Right atrium auricular region (tissue), 2 donors: ENCODE data around the gene TRIM29. TPM values are rescaled to one million over a fixed set of nuclear protein-coding genes. Genes with fewer than 3 reads are reported as not detected.

Experiments used
- DNase-seq: peaks from one replicate; pipeline ENCODE4 v3.0.0-alpha.2; 2019; ENCODE audit warnings: low spot score
- H3K27ac ChIP-seq, 2 donors: fragments of 200-600 bp; sonication (generic); 1 replicate in 1 of 2; 2 replicates in 1 of 2; pipeline ENCODE4 v1.5.1; 2016 to 2019
- H3K27me3 ChIP-seq, 2 donors: fragments of 200-600 bp; sonication (generic); one replicate each; pipeline versions ENCODE4 v1.5.1 to v1.6.0; 2017 to 2019
- H3K36me3 ChIP-seq: fragments of 200-600 bp; sonication (generic); one replicate; pipeline ENCODE4 v1.5.1; 2016
- H3K4me1 ChIP-seq, 2 donors: fragments of 200-600 bp; sonication (generic); one replicate each; pipeline versions ENCODE4 v1.5.1 to v1.6.0; 2017 to 2019
- H3K4me3 ChIP-seq, 2 donors: fragments of 200-600 bp; sonication (generic); 1 replicate in 1 of 2; 2 replicates in 1 of 2; pipeline ENCODE4 v1.5.1; 2017 to 2019; ENCODE audit warnings: mild to moderate bottlenecking in 1 of 2, moderate library complexity in 1 of 2
- H3K9me3 ChIP-seq, 2 donors: fragments of 200-600 bp; sonication (generic); one replicate each; pipeline ENCODE4 v1.5.1; 2019
- total RNA-seq, 2 donors: library from RNA; depleted of rRNA; stranded (reverse); fragments of >200 nt; gene quantifications; one replicate each; pipeline ENCODE4 v1.1.0, GENCODE V29; 2016
- TF ChIP-seq, protein P1 (sequence below), 2 donors: fragments of 200-600 bp; sonication (generic); IDR thresholded peaks; one replicate each; pipeline ENCODE4 v1.5.1; 2019; ENCODE audit warnings: antibody characterized with exemption in 2 of 2

Gene TRIM29
- total RNA-seq, 2 donors from 2014 or later = 0.85 to 2.7 TPM

GRCh38 chr11:120091121-120091520, 46.8 kb downstream of the TRIM29 start:
- TF ChIP-seq, protein P1, sequence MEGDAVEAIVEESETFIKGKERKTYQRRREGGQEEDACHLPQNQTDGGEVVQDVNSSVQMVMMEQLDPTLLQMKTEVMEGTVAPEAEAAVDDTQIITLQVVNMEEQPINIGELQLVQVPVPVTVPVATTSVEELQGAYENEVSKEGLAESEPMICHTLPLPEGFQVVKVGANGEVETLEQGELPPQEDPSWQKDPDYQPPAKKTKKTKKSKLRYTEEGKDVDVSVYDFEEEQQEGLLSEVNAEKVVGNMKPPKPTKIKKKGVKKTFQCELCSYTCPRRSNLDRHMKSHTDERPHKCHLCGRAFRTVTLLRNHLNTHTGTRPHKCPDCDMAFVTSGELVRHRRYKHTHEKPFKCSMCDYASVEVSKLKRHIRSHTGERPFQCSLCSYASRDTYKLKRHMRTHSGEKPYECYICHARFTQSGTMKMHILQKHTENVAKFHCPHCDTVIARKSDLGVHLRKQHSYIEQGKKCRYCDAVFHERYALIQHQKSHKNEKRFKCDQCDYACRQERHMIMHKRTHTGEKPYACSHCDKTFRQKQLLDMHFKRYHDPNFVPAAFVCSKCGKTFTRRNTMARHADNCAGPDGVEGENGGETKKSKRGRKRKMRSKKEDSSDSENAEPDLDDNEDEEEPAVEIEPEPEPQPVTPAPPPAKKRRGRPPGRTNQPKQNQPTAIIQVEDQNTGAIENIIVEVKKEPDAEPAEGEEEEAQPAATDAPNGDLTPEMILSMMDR (IDR thresholded peaks at IDR 0.05) = no peak
- Histone ChIP-seq H3K27me3 (no peaks in the 10 kb centered on the region), H3K4me3 (no peak overlapping the region), H3K9me3 (no peaks in the 10 kb centered on the region), H3K4me1 (no peaks in the 10 kb centered on the region), H3K27ac (no peak overlapping the region), H3K36me3 (no peaks in the 10 kb centered on the region)
- DNase-seq = no peak

- TF ChIP-seq, protein P1 (IDR thresholded peaks at IDR 0.05) = no peak
- no peak for DNase-seq
- no peaks in the 10 kb centered on the region for H3K4me1 ChIP-seq
- H3K27ac ChIP-seq = no peak overlapping the region
- H3K27me3 ChIP-seq = no peaks in the 10 kb centered on the region
- H3K36me3 ChIP-seq = no peaks in the 10 kb centered on the region
- H3K4me3 ChIP-seq = no peak overlapping the region
- no peaks in the 10 kb centered on the region for H3K9me3 ChIP-seq
Measured at GRCh38 chr11:120090411-120090810, 47.5 kb downstream of the TRIM29 start.

DNA sequence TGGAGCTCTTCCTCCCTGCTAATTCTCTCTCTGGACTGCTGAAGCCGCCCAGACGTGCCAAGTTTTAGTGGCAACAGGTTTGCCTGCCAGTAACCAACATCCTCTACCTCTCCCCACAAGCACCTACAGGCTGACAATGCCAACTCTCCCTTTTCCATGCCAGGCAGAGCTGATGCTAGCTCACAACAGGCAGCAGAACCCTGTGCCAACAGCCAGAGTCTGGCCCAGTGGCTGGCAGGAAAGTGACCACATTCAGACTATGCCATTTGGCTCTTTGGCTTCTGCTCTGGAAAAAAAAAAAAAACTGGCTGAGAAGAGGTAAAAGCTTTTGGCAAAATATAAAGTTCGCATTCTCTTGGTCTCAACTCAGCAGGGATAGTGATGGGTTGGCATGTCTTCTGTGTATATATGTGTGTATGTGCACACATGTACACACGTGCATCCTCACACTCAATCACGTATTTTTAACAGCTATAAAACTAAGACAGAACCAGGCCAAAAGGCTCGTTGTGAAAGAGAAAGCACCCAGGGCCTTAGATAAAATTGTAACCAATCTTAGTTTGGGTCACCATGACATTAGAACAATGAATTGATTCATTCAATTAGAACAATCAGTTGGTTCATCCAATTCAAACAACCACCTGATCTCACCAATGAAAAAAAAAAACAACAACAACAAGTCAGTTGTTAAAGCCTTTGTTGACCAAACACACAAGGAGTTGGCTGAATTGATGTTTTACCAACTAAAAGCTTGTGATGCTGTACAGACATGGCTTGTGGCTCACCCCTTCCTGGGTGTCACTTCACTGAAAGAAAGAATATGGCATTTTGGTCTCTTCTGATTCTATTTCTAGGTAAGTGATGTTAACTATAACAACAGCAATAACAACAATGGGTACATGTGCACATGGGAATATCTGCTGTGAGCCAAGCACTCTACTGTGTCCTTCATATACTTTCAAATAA, 48.6 kb downstream of the TRIM29 start:
- Histone ChIP-seq H3K36me3 (no peaks in the 10 kb centered on the region), H3K9me3 (no peaks in the 10 kb centered on the region), H3K4me3 (no peak overlapping the region), H3K27me3 (no peaks in the 10 kb centered on the region), H3K27ac (no peak overlapping the region), H3K4me1 (no peaks in the 10 kb centered on the region)
- DNase-seq = no peak
- TF ChIP-seq, protein P1 (IDR thresholded peaks at IDR 0.05) = no peak

DNA sequence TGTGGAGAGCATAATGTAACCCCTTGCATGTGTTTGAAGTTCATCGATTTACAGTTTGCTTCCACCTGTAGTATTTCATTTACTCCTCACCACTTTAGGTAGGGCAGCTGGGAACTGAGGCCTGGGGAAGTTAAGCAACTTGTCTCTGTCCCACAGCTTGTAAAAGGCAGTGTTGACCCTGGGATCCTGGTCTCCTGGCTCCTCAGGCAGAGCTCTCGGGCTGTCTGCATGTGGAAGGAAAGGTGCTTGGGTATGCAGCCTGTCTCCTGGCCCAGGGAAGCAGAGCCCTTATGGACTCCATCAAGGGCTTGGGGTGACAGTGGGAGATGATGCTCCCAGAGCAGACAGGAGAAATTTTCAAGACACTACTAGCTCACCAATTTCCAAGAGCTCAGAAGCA, 49.9 kb downstream of the TRIM29 start:
- Histone ChIP-seq H3K4me3 (no peak overlapping the region), H3K27ac (no peak overlapping the region), H3K36me3 (no peaks in the 10 kb centered on the region), H3K9me3 (no peaks in the 10 kb centered on the region), H3K27me3 (no peaks in the 10 kb centered on the region), H3K4me1 (no peaks in the 10 kb centered on the region)
- DNase-seq = no peak
- TF ChIP-seq, protein P1 (IDR thresholded peaks at IDR 0.05) = no peak

DNA sequence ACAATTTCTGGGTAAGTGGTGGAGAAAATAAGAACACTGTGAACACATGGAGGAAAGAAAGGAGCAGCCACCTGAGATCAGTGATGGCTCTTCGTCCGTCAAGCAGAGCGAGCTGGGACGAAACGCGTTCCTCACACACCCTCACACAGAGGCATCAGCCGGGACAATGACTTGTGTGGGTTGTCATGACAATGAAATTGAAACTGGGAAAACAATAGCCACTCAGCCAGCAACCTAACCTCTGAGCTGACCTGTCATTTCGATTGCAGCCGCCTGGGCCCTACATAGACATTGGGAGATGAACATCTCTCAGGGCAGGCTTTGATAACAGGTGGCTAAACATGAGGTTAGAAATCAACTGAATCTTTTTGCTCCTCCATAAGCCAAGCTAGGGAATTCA, 51.3 kb downstream of the TRIM29 start:
- H3K27me3 ChIP-seq = no peaks in the 10 kb centered on the region
- H3K36me3 ChIP-seq = no peaks in the 10 kb centered on the region
- H3K4me3 ChIP-seq = no peak overlapping the region
- TF ChIP-seq, protein P1 (IDR thresholded peaks at IDR 0.05) = no peak
- H3K4me1 ChIP-seq = no peaks in the 10 kb centered on the region
- H3K9me3 ChIP-seq = no peaks in the 10 kb centered on the region
- no peak overlapping the region for H3K27ac ChIP-seq
- DNase-seq = no peak
